ENCODE results near the gene EQTN. TPM values are rescaled to one million over a fixed set of nuclear protein-coding genes. Genes with fewer than 3 reads are reported as not detected.

The EQTN gene
- total and polyA plus RNA-seq, 2 of the 8 experiments (the other 6 are each of a cell fraction or from before 2014, with no cell fraction given) = 0.23 TPM; not detected in 1

DNA sequence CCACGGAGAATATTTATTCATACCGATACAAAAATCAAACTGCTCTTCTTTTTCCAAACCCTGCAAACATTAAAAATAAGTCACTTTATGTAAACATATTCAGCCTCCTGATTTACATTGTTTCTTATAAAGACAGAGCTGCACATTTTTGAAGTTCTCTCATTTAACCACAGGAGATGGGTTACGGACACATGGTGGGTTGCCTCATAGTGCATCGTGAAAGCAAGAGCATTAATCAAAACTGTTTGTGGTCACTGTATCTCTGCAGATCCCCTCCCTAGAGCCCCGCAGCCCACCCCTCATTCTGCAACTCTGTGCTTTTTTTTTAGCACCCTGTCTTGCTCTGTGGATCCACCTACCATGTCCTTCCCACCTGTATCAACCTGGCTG is 43.3 kb upstream of the EQTN start:
- Histone ChIP-seq H3K23me2 (ENCODE audit: low read depth, low read length) (no peaks in the 10 kb centered on the region), H3K4me3 (ENCODE audit: extremely low read depth in 1 of 4, insufficient read depth in 2 of 4, low read depth in 3 of 4, low read length in 4 of 4) (no peak overlapping the region), H3K56ac (replicated peaks; ENCODE audit: insufficient read length, low read depth, low read length) (no peak overlapping the region), H3K23ac (ENCODE audit: insufficient read length) (no peak overlapping the region), H3K4me1 (replicated peaks in 1 of 4; ENCODE audit: control insufficient read depth in 3 of 4, insufficient read depth in 4 of 4, low read length in 3 of 4) (peaks cover 2 to 16% (median 12%) of the 10 kb centered on the region in 4 experiments; a peak in 6 of 7 replicates), H3K4ac (replicated peaks; ENCODE audit: insufficient read length, low read depth, low read length) (no peak overlapping the region), H2BK5ac (ENCODE audit: low read depth, low read length) (no peak overlapping the region), H3K9me3 (ENCODE audit: insufficient read depth in 2 of 2, low read depth in 1 of 2, low read length in 1 of 2) (peaks cover 0 to 8% of the 10 kb centered on the region in 2 experiments; a peak in 1 of 4 replicates), H2AFZ (ENCODE audit: low read length) (no peak overlapping the region), H2BK20ac (ENCODE audit: low read length) (no peak overlapping the region), H3K36me3 (ENCODE audit: control insufficient read depth in 2 of 4, insufficient read depth in 4 of 4, low read length in 3 of 4) (0 out of 8 replicates have a peak, but pooled peaks cover 0 to 3% (median 0%) of the 10 kb centered on the region in 4 experiments), H4K20me1 (replicated peaks in 1 of 2; ENCODE audit: control insufficient read depth in 1 of 2, insufficient read depth in 2 of 2, low read length in 2 of 2) (no peaks in the 10 kb centered on the region), H3K27ac (ENCODE audit: low read depth, low read length) (no peak overlapping the region), H3K14ac (ENCODE audit: insufficient read length) (no peak overlapping the region), H3K27me3 (replicated peaks in 1 of 4; ENCODE audit: control insufficient read depth in 3 of 4, extremely low read depth in 1 of 4, insufficient read depth in 3 of 4, low read length in 3 of 4) (no peaks in the 10 kb centered on the region), H2BK12ac (ENCODE audit: low read depth, low read length) (no peak overlapping the region), H4K91ac (replicated peaks; ENCODE audit: insufficient read length, low read length) (no peak overlapping the region), H3K9ac (replicated peaks in 1 of 4; ENCODE audit: extremely low read depth in 1 of 4, low read depth in 3 of 4, low read length in 3 of 4) (no peak overlapping the region), H2BK120ac (replicated peaks; ENCODE audit: low read depth, low read length) (no peak overlapping the region), H4K8ac (ENCODE audit: extremely low read depth, insufficient read depth, low read length) (no peak overlapping the region; the same call in 1 of the 2 replicates), H2BK15ac (ENCODE audit: low read length) (no peak overlapping the region), H3K4me2 (ENCODE audit: insufficient read depth in 1 of 2, low read depth in 2 of 2, low read length in 2 of 2) (no peak overlapping the region), H2AK5ac (ENCODE audit: low read depth, low read length) (no peak overlapping the region), H4K5ac (ENCODE audit: insufficient read length, low read depth, low read length) (no peak overlapping the region), H3K79me1 (ENCODE audit: low read depth, low read length) (no peaks in the 10 kb centered on the region), H3K79me2 (ENCODE audit: control insufficient read depth in 1 of 2, insufficient read depth in 2 of 2, low read length in 2 of 2) (no peaks in the 10 kb centered on the region), H3K18ac (ENCODE audit: extremely low read depth, low read length) (no peak overlapping the region)
- FAIRE-seq (no peak), DNase-seq (ENCODE audit: low read depth in 1 of 2, low spot score in 2 of 2) (no peak)
- ChIA-PET CTCF (ENCODE audit: partially characterized antibody) (interaction anchor here (1.0 to 3.0 kb wide), 2 partner anchors 190 to 199 kb away, joined by 3 to 13 read pairs; partner anchors contain the start of gene MOB3B), POLR2A (ENCODE audit: partially characterized antibody) (no interaction called here)
- 96% methylated on average over 5 of the region's 5 CpGs; no CpG with 5 or more reads in 1 of the 2 experiments for WGBS, 2 experiments (ENCODE audit: extremely low coverage in 1 of 2, insufficient coverage in 1 of 2, insufficient read length in 1 of 2, insufficient replicate concordance in 2 of 2, low coverage in 1 of 2, low lambda C conversion rate in 2 of 2, missing lambda C conversion rate in 1 of 2)
- TF ChIP-seq JUN (IDR thresholded peaks at IDR 0.05; ENCODE audit: low read depth, low read length) (no peak), SIN3A (conservative IDR thresholded peaks at IDR 0.05 in 1 of 2, IDR thresholded peaks at IDR 0.05 in 1 of 2; ENCODE audit: low read depth in 1 of 2, low read length in 2 of 2) (no peak), HDAC2 (IDR thresholded peaks at IDR 0.05; ENCODE audit: borderline replicate concordance in 1 of 2, low read depth in 2 of 2, low read length in 2 of 2) (no peak), SRF (IDR thresholded peaks at IDR 0.05; ENCODE audit: low read depth, low read length) (no peak), POLR2A (IDR thresholded peaks at IDR 0.05; ENCODE audit: control extremely low read depth in 1 of 2, low read depth in 2 of 2, low read length in 2 of 2) (no peak), ZNF274 (IDR thresholded peaks at IDR 0.05; ENCODE audit: borderline replicate concordance, extremely low read depth, low read length) (no peak), GTF2F1 (IDR thresholded peaks at IDR 0.05; ENCODE audit: borderline replicate concordance, low read depth, low read length) (no peak), HDAC6 (IDR thresholded peaks at IDR 0.05; ENCODE audit: low read depth, low read length) (no peak), FOSL1 (IDR thresholded peaks at IDR 0.05; ENCODE audit: insufficient read depth, low read depth, low read length) (no peak), POU5F1 (IDR thresholded peaks at IDR 0.05; ENCODE audit: low read depth, low read length) (no peak), NANOG (IDR thresholded peaks at IDR 0.05; ENCODE audit: insufficient read depth, low read depth, low read length, poor library complexity, severe bottlenecking) (no peak), SUZ12 (IDR thresholded peaks at IDR 0.05; ENCODE audit: low read length) (no peak)
- TF ChIP-seq, protein P1, sequence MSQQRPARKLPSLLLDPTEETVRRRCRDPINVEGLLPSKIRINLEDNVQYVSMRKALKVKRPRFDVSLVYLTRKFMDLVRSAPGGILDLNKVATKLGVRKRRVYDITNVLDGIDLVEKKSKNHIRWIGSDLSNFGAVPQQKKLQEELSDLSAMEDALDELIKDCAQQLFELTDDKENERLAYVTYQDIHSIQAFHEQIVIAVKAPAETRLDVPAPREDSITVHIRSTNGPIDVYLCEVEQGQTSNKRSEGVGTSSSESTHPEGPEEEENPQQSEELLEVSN (IDR thresholded peaks at IDR 0.05) = no peak

Measured in H1 (cell line).